Measurements from ENCODE around the gene PRKCB. TPM values are rescaled to one million over a fixed set of nuclear protein-coding genes. Genes with fewer than 3 reads are reported as not detected.

PRKCB gene
- total and polyA plus RNA-seq, 4 donors, result 1.6 to 9.4 (median 4.0) TPM

GRCh38 chr16:24093049-24093448 is 257.3 kb downstream of the PRKCB start:
- no peak overlapping the region for H3K4me3 ChIP-seq (ENCODE audit: low read depth in 1 of 3, low read length in 3 of 3)
- peaks cover 0 to 2% (median 0%) of the 10 kb centered on the region in 4 donors for H3K27me3 ChIP-seq (ENCODE audit: control insufficient read depth in 4 of 4, insufficient read depth in 4 of 4, low read length in 3 of 4)
- DNase-seq (ENCODE audit: low spot score), result no peak
- no peak for TF ChIP-seq TAF1 (conservative IDR thresholded peaks at IDR 0.05)
- no peak for TF ChIP-seq FOXA2 (IDR thresholded peaks at IDR 0.05)
- TF ChIP-seq YY1 (IDR thresholded peaks at IDR 0.05), result no peak
- peaks cover 0 to 9% (median 3%) of the 10 kb centered on the region in 4 donors for H3K9me3 ChIP-seq (ENCODE audit: control insufficient read depth in 4 of 4, low read length in 3 of 4)
- no peaks in the 10 kb centered on the region for H3K4me1 ChIP-seq (ENCODE audit: control insufficient read depth in 4 of 4, insufficient read depth in 4 of 4, low read length in 3 of 4)
- no peak overlapping the region for H3K27ac ChIP-seq (ENCODE audit: low read depth in 1 of 2, low read length in 2 of 2)
- H3K9ac ChIP-seq (ENCODE audit: low read depth in 1 of 2, low read length in 2 of 2), result no peak overlapping the region
- H3K36me3 ChIP-seq (ENCODE audit: control insufficient read depth in 4 of 4, insufficient read depth in 3 of 4, low read depth in 1 of 4, low read length in 3 of 4), result peaks cover 0 to 2% (median 0%) of the 10 kb centered on the region in 4 donors

- H3K27ac ChIP-seq (ENCODE audit: low read depth in 1 of 2, low read length in 2 of 2), result no peak overlapping the region
- TF ChIP-seq ZBTB33 (IDR thresholded peaks at IDR 0.05) (no peak), GABPA (IDR thresholded peaks at IDR 0.05 in 1 of 2, conservative IDR thresholded peaks at IDR 0.05 in 1 of 2) (no peak)
- no peak overlapping the region for H3K9ac ChIP-seq (ENCODE audit: low read depth in 1 of 2, low read length in 2 of 2)
- H3K4me3 ChIP-seq (ENCODE audit: low read depth in 1 of 3, low read length in 3 of 3), result no peak overlapping the region
- H3K4me1 ChIP-seq (ENCODE audit: control insufficient read depth in 4 of 4, insufficient read depth in 4 of 4, low read length in 3 of 4), result no peaks in the 10 kb centered on the region
- H3K27me3 ChIP-seq (ENCODE audit: control insufficient read depth in 4 of 4, insufficient read depth in 4 of 4, low read length in 3 of 4), result peaks cover 0 to 2% (median 0%) of the 10 kb centered on the region in 4 donors
- H3K9me3 ChIP-seq (ENCODE audit: control insufficient read depth in 4 of 4, low read length in 3 of 4), result peaks cover 0 to 9% (median 3%) of the 10 kb centered on the region in 4 donors
- no peak for DNase-seq (ENCODE audit: low spot score)
- 62% methylated on average over 1 of the region's 1 CpG for WGBS
- H3K36me3 ChIP-seq (ENCODE audit: control insufficient read depth in 4 of 4, insufficient read depth in 3 of 4, low read depth in 1 of 4, low read length in 3 of 4), result peaks cover 0 to 2% (median 0%) of the 10 kb centered on the region in 4 donors
These were observed 258.9 kb downstream of the PRKCB start for GRCh38 chr16:24094660-24095059.

DNA sequence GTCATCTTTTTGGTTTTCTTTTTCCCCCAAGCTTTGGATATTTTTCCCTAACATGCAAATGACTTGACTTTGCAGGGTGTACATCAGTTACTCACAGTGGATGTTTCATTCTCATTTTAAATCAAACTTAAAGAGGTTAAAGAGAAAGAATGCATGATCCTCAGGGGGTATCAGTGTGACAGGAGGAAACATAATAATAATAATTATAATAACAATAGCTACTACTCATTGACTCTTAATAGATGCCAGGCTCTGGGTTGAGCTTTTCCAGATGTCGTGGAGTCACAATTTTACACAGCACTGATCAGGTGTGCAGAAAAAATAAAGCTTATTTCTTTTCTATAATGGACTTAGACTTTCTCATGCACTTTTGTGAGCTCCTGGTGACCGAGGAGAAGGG is 263.1 kb downstream of the PRKCB start:
- 51% methylated on average over 2 of the region's 2 CpGs for WGBS
- Histone ChIP-seq H3K9ac (ENCODE audit: low read depth in 1 of 2, low read length in 2 of 2) (no peak overlapping the region), H3K36me3 (ENCODE audit: control insufficient read depth in 4 of 4, insufficient read depth in 3 of 4, low read depth in 1 of 4, low read length in 3 of 4) (no peaks in the 10 kb centered on the region)

More for the DNA sequence above, 263.1 kb downstream of the PRKCB start:
- no peak for TF ChIP-seq ZBTB33 (IDR thresholded peaks at IDR 0.05)
- TF ChIP-seq YY1 (IDR thresholded peaks at IDR 0.05), result no peak
- TF ChIP-seq GABPA (IDR thresholded peaks at IDR 0.05 in 1 of 2, conservative IDR thresholded peaks at IDR 0.05 in 1 of 2), result no peak
- TF ChIP-seq NR2F2 (IDR thresholded peaks at IDR 0.05), result no peak
- no peak for TF ChIP-seq RXRA (IDR thresholded peaks at IDR 0.05)
- TF ChIP-seq, protein P1, sequence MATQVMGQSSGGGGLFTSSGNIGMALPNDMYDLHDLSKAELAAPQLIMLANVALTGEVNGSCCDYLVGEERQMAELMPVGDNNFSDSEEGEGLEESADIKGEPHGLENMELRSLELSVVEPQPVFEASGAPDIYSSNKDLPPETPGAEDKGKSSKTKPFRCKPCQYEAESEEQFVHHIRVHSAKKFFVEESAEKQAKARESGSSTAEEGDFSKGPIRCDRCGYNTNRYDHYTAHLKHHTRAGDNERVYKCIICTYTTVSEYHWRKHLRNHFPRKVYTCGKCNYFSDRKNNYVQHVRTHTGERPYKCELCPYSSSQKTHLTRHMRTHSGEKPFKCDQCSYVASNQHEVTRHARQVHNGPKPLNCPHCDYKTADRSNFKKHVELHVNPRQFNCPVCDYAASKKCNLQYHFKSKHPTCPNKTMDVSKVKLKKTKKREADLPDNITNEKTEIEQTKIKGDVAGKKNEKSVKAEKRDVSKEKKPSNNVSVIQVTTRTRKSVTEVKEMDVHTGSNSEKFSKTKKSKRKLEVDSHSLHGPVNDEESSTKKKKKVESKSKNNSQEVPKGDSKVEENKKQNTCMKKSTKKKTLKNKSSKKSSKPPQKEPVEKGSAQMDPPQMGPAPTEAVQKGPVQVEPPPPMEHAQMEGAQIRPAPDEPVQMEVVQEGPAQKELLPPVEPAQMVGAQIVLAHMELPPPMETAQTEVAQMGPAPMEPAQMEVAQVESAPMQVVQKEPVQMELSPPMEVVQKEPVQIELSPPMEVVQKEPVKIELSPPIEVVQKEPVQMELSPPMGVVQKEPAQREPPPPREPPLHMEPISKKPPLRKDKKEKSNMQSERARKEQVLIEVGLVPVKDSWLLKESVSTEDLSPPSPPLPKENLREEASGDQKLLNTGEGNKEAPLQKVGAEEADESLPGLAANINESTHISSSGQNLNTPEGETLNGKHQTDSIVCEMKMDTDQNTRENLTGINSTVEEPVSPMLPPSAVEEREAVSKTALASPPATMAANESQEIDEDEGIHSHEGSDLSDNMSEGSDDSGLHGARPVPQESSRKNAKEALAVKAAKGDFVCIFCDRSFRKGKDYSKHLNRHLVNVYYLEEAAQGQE (IDR thresholded peaks at IDR 0.05), result no peak
- TF ChIP-seq FOXA1 (IDR thresholded peaks at IDR 0.05), result no peak
- no peak for TF ChIP-seq FOXA2 (IDR thresholded peaks at IDR 0.05)
- TF ChIP-seq, protein P2, sequence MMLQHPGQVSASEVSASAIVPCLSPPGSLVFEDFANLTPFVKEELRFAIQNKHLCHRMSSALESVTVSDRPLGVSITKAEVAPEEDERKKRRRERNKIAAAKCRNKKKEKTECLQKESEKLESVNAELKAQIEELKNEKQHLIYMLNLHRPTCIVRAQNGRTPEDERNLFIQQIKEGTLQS (IDR thresholded peaks at IDR 0.05), result no peak
- TF ChIP-seq, protein P3, sequence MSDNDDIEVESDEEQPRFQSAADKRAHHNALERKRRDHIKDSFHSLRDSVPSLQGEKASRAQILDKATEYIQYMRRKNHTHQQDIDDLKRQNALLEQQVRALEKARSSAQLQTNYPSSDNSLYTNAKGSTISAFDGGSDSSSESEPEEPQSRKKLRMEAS (IDR thresholded peaks at IDR 0.05), result no peak
- H3K4me1 ChIP-seq (ENCODE audit: control insufficient read depth in 4 of 4, insufficient read depth in 4 of 4, low read length in 3 of 4), result no peaks in the 10 kb centered on the region
- DNase-seq (ENCODE audit: low spot score), result no peak
- peaks cover 0 to 3% (median 0%) of the 10 kb centered on the region in 4 donors for H3K27me3 ChIP-seq (ENCODE audit: control insufficient read depth in 4 of 4, insufficient read depth in 4 of 4, low read length in 3 of 4)
- no peak overlapping the region for H3K27ac ChIP-seq (ENCODE audit: low read depth in 1 of 2, low read length in 2 of 2)
- no peak overlapping the region for H3K4me3 ChIP-seq (ENCODE audit: low read depth in 1 of 3, low read length in 3 of 3)
- no peaks in the 10 kb centered on the region for H3K9me3 ChIP-seq (ENCODE audit: control insufficient read depth in 4 of 4, low read length in 3 of 4)
